ENCODE results near the gene JAKMIP2.

Gene JAKMIP2

GRCh38 chr5:147576646-147577535 is 205.6 kb downstream of the JAKMIP2 start:
- H3K27me3 ChIP-seq (ENCODE audit: control insufficient read depth, insufficient read depth, low read length) = no peaks in the 10 kb centered on the region
- no peak overlapping the region for H3K9ac ChIP-seq (ENCODE audit: low read length)
- no peaks in the 10 kb centered on the region for H3K9me3 ChIP-seq (ENCODE audit: control insufficient read depth, low read depth, low read length)
- no peak overlapping the region for H3K27ac ChIP-seq (ENCODE audit: low read length)
- H3K4me3 ChIP-seq (ENCODE audit: low read length) = no peak overlapping the region
- H3K36me3 ChIP-seq (ENCODE audit: control insufficient read depth, low read depth, low read length) = peaks cover 4% of the 10 kb centered on the region
- peaks cover 45% of the 10 kb centered on the region for H3K4me1 ChIP-seq (ENCODE audit: control insufficient read depth, low read depth, low read length)

GRCh38 chr5:147575598-147575997 is 206.9 kb downstream of the JAKMIP2 start:
- H3K9me3 ChIP-seq (ENCODE audit: control insufficient read depth, low read depth, low read length) = no peaks in the 10 kb centered on the region
- no peak overlapping the region for H3K9ac ChIP-seq (ENCODE audit: low read length)
- no peak overlapping the region for H3K27ac ChIP-seq (ENCODE audit: low read length)
- peaks cover 50% of the 10 kb centered on the region for H3K4me1 ChIP-seq (ENCODE audit: control insufficient read depth, low read depth, low read length)
- no peaks in the 10 kb centered on the region for H3K27me3 ChIP-seq (ENCODE audit: control insufficient read depth, insufficient read depth, low read length)
- H3K36me3 ChIP-seq (ENCODE audit: control insufficient read depth, low read depth, low read length) = peaks cover 4% of the 10 kb centered on the region
- H3K4me3 ChIP-seq (ENCODE audit: low read length) = no peak overlapping the region

- no peak overlapping the region for H3K9ac ChIP-seq (ENCODE audit: low read length)
- no peak overlapping the region for H3K4me3 ChIP-seq (ENCODE audit: low read length)
- H3K27me3 ChIP-seq (ENCODE audit: control insufficient read depth, insufficient read depth, low read length) = no peaks in the 10 kb centered on the region
- H3K27ac ChIP-seq (ENCODE audit: low read length) = no peak overlapping the region
- H3K36me3 ChIP-seq (ENCODE audit: control insufficient read depth, low read depth, low read length) = peaks cover 4% of the 10 kb centered on the region
- no peaks in the 10 kb centered on the region for H3K9me3 ChIP-seq (ENCODE audit: control insufficient read depth, low read depth, low read length)
- peaks cover 61% of the 10 kb centered on the region for H3K4me1 ChIP-seq (ENCODE audit: control insufficient read depth, low read depth, low read length)
Measured at GRCh38 chr5:147573211-147573610, 209.3 kb downstream of the JAKMIP2 start.

- Histone ChIP-seq H3K27me3 (ENCODE audit: control insufficient read depth, insufficient read depth, low read length) (no peaks in the 10 kb centered on the region), H3K27ac (ENCODE audit: low read length) (peak overlapping the region; percentile 76), H3K36me3 (ENCODE audit: control insufficient read depth, low read depth, low read length) (peaks cover 19% of the 10 kb centered on the region), H3K9ac (ENCODE audit: low read length) (peak overlapping the region; percentile 2), H3K4me1 (ENCODE audit: control insufficient read depth, low read depth, low read length) (peaks cover 66% of the 10 kb centered on the region), H3K9me3 (ENCODE audit: control insufficient read depth, low read depth, low read length) (no peaks in the 10 kb centered on the region), H3K4me3 (ENCODE audit: low read length) (peak overlapping the region; percentile 6)
Measured at GRCh38 chr5:147568710-147569406, 213.7 kb downstream of the JAKMIP2 start.

GRCh38 chr5:147567917-147568598 is 214.5 kb downstream of the JAKMIP2 start:
- no peaks in the 10 kb centered on the region for H3K9me3 ChIP-seq (ENCODE audit: control insufficient read depth, low read depth, low read length)
- peaks cover 27% of the 10 kb centered on the region for H3K36me3 ChIP-seq (ENCODE audit: control insufficient read depth, low read depth, low read length)
- H3K4me1 ChIP-seq (ENCODE audit: control insufficient read depth, low read depth, low read length) = peaks cover 63% of the 10 kb centered on the region
- H3K4me3 ChIP-seq (ENCODE audit: low read length) = peak overlapping the region; percentile 6
- peak overlapping the region; percentile 10 for H3K9ac ChIP-seq (ENCODE audit: low read length)
- no peaks in the 10 kb centered on the region for H3K27me3 ChIP-seq (ENCODE audit: control insufficient read depth, insufficient read depth, low read length)
- peak overlapping the region; percentile 76 for H3K27ac ChIP-seq (ENCODE audit: low read length)

- H3K27me3 ChIP-seq (ENCODE audit: control insufficient read depth, insufficient read depth, low read length) = no peaks in the 10 kb centered on the region
- H3K9me3 ChIP-seq (ENCODE audit: control insufficient read depth, low read depth, low read length) = no peaks in the 10 kb centered on the region
- H3K36me3 ChIP-seq (ENCODE audit: control insufficient read depth, low read depth, low read length) = peaks cover 35% of the 10 kb centered on the region
- peak overlapping the region; percentile 44 for H3K27ac ChIP-seq (ENCODE audit: low read length)
- H3K4me3 ChIP-seq (ENCODE audit: low read length) = no peak overlapping the region
- H3K9ac ChIP-seq (ENCODE audit: low read length) = no peak overlapping the region
- H3K4me1 ChIP-seq (ENCODE audit: control insufficient read depth, low read depth, low read length) = peaks cover 63% of the 10 kb centered on the region
Measured at GRCh38 chr5:147565524-147565923, 217.0 kb downstream of the JAKMIP2 start.

- no peaks in the 10 kb centered on the region for H3K27me3 ChIP-seq (ENCODE audit: control insufficient read depth, insufficient read depth, low read length)
- H3K36me3 ChIP-seq (ENCODE audit: control insufficient read depth, low read depth, low read length) = peaks cover 35% of the 10 kb centered on the region
- H3K4me3 ChIP-seq (ENCODE audit: low read length) = no peak overlapping the region
- peaks cover 57% of the 10 kb centered on the region for H3K4me1 ChIP-seq (ENCODE audit: control insufficient read depth, low read depth, low read length)
- no peaks in the 10 kb centered on the region for H3K9me3 ChIP-seq (ENCODE audit: control insufficient read depth, low read depth, low read length)
- H3K27ac ChIP-seq (ENCODE audit: low read length) = peak overlapping the region; percentile 17
- H3K9ac ChIP-seq (ENCODE audit: low read length) = no peak overlapping the region
Measured at GRCh38 chr5:147564124-147564486, 218.4 kb downstream of the JAKMIP2 start.

GRCh38 chr5:147563466-147564123 is 218.9 kb downstream of the JAKMIP2 start:
- H3K9ac ChIP-seq (ENCODE audit: low read length) = no peak overlapping the region
- no peaks in the 10 kb centered on the region for H3K9me3 ChIP-seq (ENCODE audit: control insufficient read depth, low read depth, low read length)
- H3K4me1 ChIP-seq (ENCODE audit: control insufficient read depth, low read depth, low read length) = peaks cover 57% of the 10 kb centered on the region
- H3K4me3 ChIP-seq (ENCODE audit: low read length) = no peak overlapping the region
- H3K27me3 ChIP-seq (ENCODE audit: control insufficient read depth, insufficient read depth, low read length) = no peaks in the 10 kb centered on the region
- H3K36me3 ChIP-seq (ENCODE audit: control insufficient read depth, low read depth, low read length) = peaks cover 35% of the 10 kb centered on the region
- peak overlapping the region; percentile 17 for H3K27ac ChIP-seq (ENCODE audit: low read length)

GRCh38 chr5:147561435-147561834 is 221.1 kb downstream of the JAKMIP2 start:
- H3K27me3 ChIP-seq (ENCODE audit: control insufficient read depth, insufficient read depth, low read length) = no peaks in the 10 kb centered on the region
- peaks cover 48% of the 10 kb centered on the region for H3K4me1 ChIP-seq (ENCODE audit: control insufficient read depth, low read depth, low read length)
- H3K9ac ChIP-seq (ENCODE audit: low read length) = peak overlapping the region; percentile 70
- H3K27ac ChIP-seq (ENCODE audit: low read length) = peak overlapping the region; percentile 77
- H3K9me3 ChIP-seq (ENCODE audit: control insufficient read depth, low read depth, low read length) = no peaks in the 10 kb centered on the region
- H3K36me3 ChIP-seq (ENCODE audit: control insufficient read depth, low read depth, low read length) = peaks cover 35% of the 10 kb centered on the region
- H3K4me3 ChIP-seq (ENCODE audit: low read length) = peak overlapping the region; percentile 60

- Histone ChIP-seq H3K4me1 (ENCODE audit: control insufficient read depth, low read depth, low read length) (peaks cover 43% of the 10 kb centered on the region), H3K4me3 (ENCODE audit: low read length) (peak overlapping the region; percentile 60), H3K9ac (ENCODE audit: low read length) (peak overlapping the region; percentile 70), H3K27ac (ENCODE audit: low read length) (peak overlapping the region; percentile 50), H3K27me3 (ENCODE audit: control insufficient read depth, insufficient read depth, low read length) (no peaks in the 10 kb centered on the region), H3K36me3 (ENCODE audit: control insufficient read depth, low read depth, low read length) (peaks cover 34% of the 10 kb centered on the region), H3K9me3 (ENCODE audit: control insufficient read depth, low read depth, low read length) (no peaks in the 10 kb centered on the region)
Measured at GRCh38 chr5:147560718-147561331, 221.7 kb downstream of the JAKMIP2 start.

Data from iPS-18a (cell line).